Astrocyte (in vitro differentiated cells and primary cell): ENCODE results near the gene NSUN5. TPM values are rescaled to one million over a fixed set of nuclear protein-coding genes. Genes with fewer than 3 reads are reported as not detected.
"Not testable (repeated sequence)": the region's sequence is repeated elsewhere in the genome, so short reads cannot be mapped to it uniquely, and the experiment has no call there.

Experiments used
- DNase-seq: peaks from one replicate; pipeline ENCODE4 v3.0.0-alpha.2; 2010; ENCODE audit warnings: low read depth
- FAIRE-seq: peaks from 2 replicates; lab custom pipeline; 2011; peaks lifted over from hg19 to GRCh38; lab: Jason Lieb, UNC
- H2AFZ ChIP-seq: 2 replicates; pipeline ENCODE4 v1.6.0; 2012; ENCODE audit warnings: low read depth, low read length, inconsistent platforms
- H3K27ac ChIP-seq: 2 replicates; pipeline ENCODE4 v1.5.1; 2011; ENCODE audit warnings: low read depth, low read length, inconsistent platforms
- H3K27me3 ChIP-seq: 2 replicates; pipeline ENCODE4 v1.6.0; 2011; ENCODE audit warnings: low read length, inconsistent platforms; ENCODE audit not compliant: insufficient read depth
- H3K36me3 ChIP-seq: 2 replicates; pipeline ENCODE4 v1.5.1; 2011; ENCODE audit warnings: low read length, inconsistent platforms; ENCODE audit not compliant: insufficient read depth
- H3K4me1 ChIP-seq: 2 replicates; pipeline ENCODE4 v1.5.1; 2011; ENCODE audit warnings: low read length, inconsistent platforms; ENCODE audit not compliant: insufficient read depth
- H3K4me2 ChIP-seq: 2 replicates; pipeline ENCODE4 v1.6.0; 2012; ENCODE audit warnings: low read length, inconsistent platforms
- H3K4me3 ChIP-seq: 2 replicates; pipeline ENCODE4 v1.5.1; 2011; ENCODE audit warnings: low read depth, mild to moderate bottlenecking, low read length, inconsistent platforms; ENCODE audit not compliant: insufficient read depth
- H3K79me2 ChIP-seq: 2 replicates; pipeline ENCODE4 v1.6.0; 2012; ENCODE audit warnings: mild to moderate bottlenecking, low read length, inconsistent platforms; ENCODE audit not compliant: insufficient read depth
- H3K9ac ChIP-seq: 2 replicates; pipeline ENCODE4 v1.6.0; 2012; ENCODE audit warnings: mild to moderate bottlenecking, low read length, inconsistent platforms
- H3K9me3 ChIP-seq: 2 replicates; pipeline ENCODE4 v1.5.1; 2012; ENCODE audit warnings: low read depth, mild to moderate bottlenecking, low read length, inconsistent platforms; ENCODE audit not compliant: insufficient read depth
- H4K20me1 ChIP-seq: 2 replicates; pipeline ENCODE4 v1.6.0; 2012; ENCODE audit warnings: low read length, inconsistent platforms; ENCODE audit not compliant: insufficient read depth
- H3K27ac Mint-ChIP-seq: one replicate; pipeline ENCODE4 v1.8.0; 2021; ENCODE audit warnings: mild to moderate bottlenecking, mixed read lengths; ENCODE audit not compliant: unreplicated experiment
- H3K27me3 Mint-ChIP-seq: one replicate; pipeline ENCODE4 v1.8.0; 2021; ENCODE audit warnings: low read depth, mixed read lengths; ENCODE audit not compliant: unreplicated experiment
- H3K36me3 Mint-ChIP-seq: one replicate; pipeline ENCODE4 v1.8.0; 2021; ENCODE audit warnings: low read depth, mixed read lengths; ENCODE audit not compliant: unreplicated experiment
- H3K4me1 Mint-ChIP-seq: one replicate; pipeline ENCODE4 v1.8.0; 2021; ENCODE audit warnings: low read depth, mixed read lengths; ENCODE audit not compliant: unreplicated experiment
- H3K4me3 Mint-ChIP-seq: one replicate; pipeline ENCODE4 v1.8.0; 2021; ENCODE audit warnings: mild to moderate bottlenecking, moderate library complexity, mixed read lengths; ENCODE audit not compliant: unreplicated experiment
- H3K9me3 Mint-ChIP-seq: one replicate; pipeline ENCODE4 v1.8.0; 2021; ENCODE audit warnings: mild to moderate bottlenecking, mixed read lengths; ENCODE audit not compliant: unreplicated experiment
- CTCF ChIP-seq: IDR thresholded peaks from 2 replicates; pipeline ENCODE4 v1.5.1; 2011; ENCODE audit warnings: low read depth, mild to moderate bottlenecking, inconsistent platforms, low read length, moderate library complexity; ENCODE audit not compliant: insufficient read depth
- EZH2 ChIP-seq: IDR thresholded peaks from 2 replicates; pipeline ENCODE4 v1.6.1; 2012; ENCODE audit warnings: mild to moderate bottlenecking, low read length, inconsistent platforms; ENCODE audit not compliant: insufficient read depth
- total RNA-seq: library from RNA; stranded (reverse); gene quantifications from 2 replicates; pipeline ENCODE4 v1.2.1, GENCODE V29; 2021

Gene NSUN5
- total RNA-seq, 1 donor from 2014 or later, result 27.6 TPM

GRCh38 chr7:73329861-73330581, 21.4 kb upstream of the NSUN5 start:
- DNase-seq, result no peak
- no peak overlapping the region for H3K27ac Mint-ChIP-seq

GRCh38 chr7:73328696-73329095, 20.1 kb upstream of the NSUN5 start:
- no peak for FAIRE-seq

More at GRCh38 chr7:73329861-73330581, 21.4 kb upstream of the NSUN5 start:
- Histone ChIP-seq H4K20me1 (no peaks in the 10 kb centered on the region), H3K9me3 (no peaks in the 10 kb centered on the region), H3K27me3 (peaks cover 6% of the 10 kb centered on the region), H2AFZ (peak overlapping the region; percentile 55), H3K9ac (no peak overlapping the region), H3K36me3 (no peaks in the 10 kb centered on the region), H3K4me2 (no peak overlapping the region), H3K79me2 (no peaks in the 10 kb centered on the region), H3K4me1 (no peaks in the 10 kb centered on the region), H3K27ac (no peak overlapping the region), H3K4me3 (no peak overlapping the region)
- peaks cover 9% of the 10 kb centered on the region for H3K9me3 Mint-ChIP-seq
- no peaks in the 10 kb centered on the region for H3K36me3 Mint-ChIP-seq
- FAIRE-seq, result no peak
- no peak overlapping the region for H3K4me3 Mint-ChIP-seq
- no peak for TF ChIP-seq CTCF
- peaks cover 5% of the 10 kb centered on the region for H3K27me3 Mint-ChIP-seq
- H3K4me1 Mint-ChIP-seq, result peaks cover 9% of the 10 kb centered on the region

GRCh38 chr7:73327922-73328321, 19.3 kb upstream of the NSUN5 start, which contains the start of the genes FKBP6 and TRIM50:
TSS of gene FKBP6 (plus strand) at chr7:73328161. CDS start at chr7:73328429, 268 bp downstream.
TSS of gene TRIM50 (minus strand) at chr7:73328082. CDS start at chr7:73324787, 3,295 bp downstream.
- not testable (repeated sequence) for FAIRE-seq, H3K4me3 Mint-ChIP-seq
- peaks cover 15% of the 10 kb centered on the region for H3K27me3 Mint-ChIP-seq

More at GRCh38 chr7:73328696-73329095, 20.1 kb upstream of the NSUN5 start:
- no peaks in the 10 kb centered on the region for H3K36me3 ChIP-seq
- no peak overlapping the region for H3K4me3 ChIP-seq
- peaks cover 10% of the 10 kb centered on the region for H3K27me3 Mint-ChIP-seq
- TF ChIP-seq EZH2 (no peak), CTCF (no peak)
- H3K4me1 ChIP-seq, result no peaks in the 10 kb centered on the region
- peaks cover 7% of the 10 kb centered on the region for H3K9me3 Mint-ChIP-seq
- H4K20me1 ChIP-seq, result no peaks in the 10 kb centered on the region
- no peak overlapping the region for H3K4me2 ChIP-seq
- no peak overlapping the region for H3K27ac ChIP-seq
- no peak for DNase-seq
- no peak overlapping the region for H3K27ac Mint-ChIP-seq
- no peak overlapping the region for H3K9ac ChIP-seq
- H3K9me3 ChIP-seq, result no peaks in the 10 kb centered on the region
- H3K36me3 Mint-ChIP-seq, result no peaks in the 10 kb centered on the region
- no peak overlapping the region for H2AFZ ChIP-seq
- H3K4me1 Mint-ChIP-seq, result peaks cover 9% of the 10 kb centered on the region
- H3K4me3 Mint-ChIP-seq, result no peak overlapping the region
- no peaks in the 10 kb centered on the region for H3K79me2 ChIP-seq
- peaks cover 6% of the 10 kb centered on the region for H3K27me3 ChIP-seq

GRCh38 chr7:73327449-73327848, 18.8 kb upstream of the NSUN5 start:
- not testable (repeated sequence) for H3K4me3 Mint-ChIP-seq, H3K4me1 Mint-ChIP-seq, H3K27ac ChIP-seq, H3K9me3 Mint-ChIP-seq, H3K27ac Mint-ChIP-seq, H3K9me3 ChIP-seq, H3K36me3 Mint-ChIP-seq, DNase-seq, H3K4me1 ChIP-seq, H3K4me2 ChIP-seq, H3K4me3 ChIP-seq, H3K79me2 ChIP-seq, H3K27me3 ChIP-seq, FAIRE-seq, H4K20me1 ChIP-seq, H2AFZ ChIP-seq, H3K36me3 ChIP-seq, H3K9ac ChIP-seq
- H3K27me3 Mint-ChIP-seq, result peaks cover 16% of the 10 kb centered on the region

More at GRCh38 chr7:73327922-73328321, 19.3 kb upstream of the NSUN5 start, which contains the start of the genes FKBP6 and TRIM50:
- not testable (repeated sequence) for H3K4me2 ChIP-seq, DNase-seq, H3K9me3 ChIP-seq, H4K20me1 ChIP-seq, H3K27ac ChIP-seq, H3K4me3 ChIP-seq, H3K4me1 ChIP-seq, H3K9me3 Mint-ChIP-seq, H3K4me1 Mint-ChIP-seq, H3K36me3 Mint-ChIP-seq, H2AFZ ChIP-seq, H3K79me2 ChIP-seq, H3K27me3 ChIP-seq, H3K9ac ChIP-seq, H3K27ac Mint-ChIP-seq, H3K36me3 ChIP-seq
